HUDEP-2 (cell line): ENCODE data around the gene ZBTB3.
A peak's percentile ranks its signal among the peaks of the same experiment; 100 is the strongest.
"Not testable (repeated sequence)": the region's sequence is repeated elsewhere in the genome, so short reads cannot be mapped to it uniquely, and the experiment has no call there.

ENCODE experiments used
- DNase-seq, 76 experiments: peaks; one replicate each; lab custom pipeline; 2025; ENCODE audit not compliant: unreplicated experiment in 76 of 76; lab: John Stamatoyannopoulos, UW

The ZBTB3 gene

GRCh38 chr11:62753736-62754603 is at the start of gene ZBTB3:
TSS of gene ZBTB3 (minus strand) at chr11:62754160. CDS start at chr11:62753664, 496 bp downstream.
- peak in 75 of 76 experiments; percentile 84 to 100 (median 97) for DNase-seq

- DNase-seq = no peak
These were observed 47.1 kb upstream of the ZBTB3 start for GRCh38 chr11:62801071-62801470.

GRCh38 chr11:62799486-62799885 is 45.5 kb upstream of the ZBTB3 start:
- DNase-seq = no peak

GRCh38 chr11:62796281-62796680 is 42.3 kb upstream of the ZBTB3 start:
- no peak for DNase-seq

GRCh38 chr11:62794201-62794775 is 40.3 kb upstream of the ZBTB3 start:
- DNase-seq = no peak

- DNase-seq = peak in 1 of 76 experiments; percentile 31
These were observed 38.2 kb upstream of the ZBTB3 start for GRCh38 chr11:62792202-62792575.

- peak in 70 of 76 experiments; percentile 19 to 88 (median 70) for DNase-seq
These were observed 37.7 kb upstream of the ZBTB3 start, which contains the start of gene TMEM223 for GRCh38 chr11:62791501-62792201. TSS of gene TMEM223 (minus strand) at chr11:62792006. CDS start at chr11:62791994, 12 bp downstream.

- no peak for DNase-seq
These were observed 35.6 kb upstream of the ZBTB3 start for GRCh38 chr11:62789576-62789975.

- DNase-seq = no peak
These were observed 35.0 kb upstream of the ZBTB3 start for GRCh38 chr11:62788991-62789390.

- peak; percentile 28 to 98 (median 93) for DNase-seq
These were observed 33.2 kb upstream of the ZBTB3 start, which contains the start of gene TMEM179B for GRCh38 chr11:62787005-62787759. TSS of gene TMEM179B (plus strand) at chr11:62787402. CDS start at chr11:62787432, 30 bp downstream.

- DNase-seq = peak in 72 of 76 experiments; percentile 29 to 87 (median 73)
These were observed 32.5 kb upstream of the ZBTB3 start for GRCh38 chr11:62786318-62787004.

GRCh38 chr11:62782753-62783152 is 28.8 kb upstream of the ZBTB3 start:
- peak in 1 of 76 experiments; percentile 14 for DNase-seq

GRCh38 chr11:62778441-62778840 is 24.5 kb upstream of the ZBTB3 start:
- DNase-seq = no peak

GRCh38 chr11:62777389-62777788 is 23.4 kb upstream of the ZBTB3 start:
- no peak for DNase-seq

GRCh38 chr11:62775646-62776045 is 21.7 kb upstream of the ZBTB3 start:
- DNase-seq = no peak

- no peak for DNase-seq
These were observed 20.4 kb upstream of the ZBTB3 start for GRCh38 chr11:62774407-62774806.

GRCh38 chr11:62771144-62772021 is 17.4 kb upstream of the ZBTB3 start, which contains the start of gene TAF6L:
TSS of gene TAF6L (plus strand) at chr11:62771396. CDS start at chr11:62775784, 4,388 bp downstream.
- DNase-seq = peak in 75 of 76 experiments; percentile 62 to 99 (median 93)

GRCh38 chr11:62770778-62771143 is 16.8 kb upstream of the ZBTB3 start:
- DNase-seq = peak in 16 of 76 experiments; percentile 13 to 65 (median 44)

- DNase-seq = not testable (repeated sequence)
These were observed 6.9 kb upstream of the ZBTB3 start for GRCh38 chr11:62760867-62761227.
